Kidney epithelial cell (primary cell): ENCODE results near the gene CLEC4M. TPM values are rescaled to one million over a fixed set of nuclear protein-coding genes. Genes with fewer than 3 reads are reported as not detected.

Experiments
- DNase-seq: peaks from one replicate; pipeline ENCODE4 v3.0.0-alpha.2; 2010; ENCODE audit warnings: low read depth
- H3K27me3 ChIP-seq: 2 replicates; pipeline ENCODE4 v1.6.0; 2011; ENCODE audit warnings: low read length; ENCODE audit not compliant: control insufficient read depth, insufficient read depth
- H3K36me3 ChIP-seq: 2 replicates; pipeline ENCODE4 v1.5.1; 2011; ENCODE audit warnings: low read length; ENCODE audit not compliant: control insufficient read depth, insufficient read depth
- H3K4me3 ChIP-seq: 2 replicates; pipeline ENCODE4 v1.5.1; 2011; ENCODE audit warnings: low read depth, mild to moderate bottlenecking, control low read depth, low read length
- CTCF ChIP-seq: IDR thresholded peaks from 2 replicates; pipeline ENCODE4 v1.5.1; 2011; ENCODE audit warnings: mild to moderate bottlenecking, moderate library complexity, low read length, control low read depth, inconsistent platforms; ENCODE audit not compliant: insufficient read depth, poor library complexity, severe bottlenecking
- total RNA-seq: library from RNA; depleted of rRNA; stranded (reverse); fragments of >200 nt; gene quantifications from 2 replicates; pipeline ENCODE4 v1.2.3, GENCODE V29; 2015

Gene CLEC4M
- total RNA-seq, 1 donor from 2014 or later = not detected

DNA sequence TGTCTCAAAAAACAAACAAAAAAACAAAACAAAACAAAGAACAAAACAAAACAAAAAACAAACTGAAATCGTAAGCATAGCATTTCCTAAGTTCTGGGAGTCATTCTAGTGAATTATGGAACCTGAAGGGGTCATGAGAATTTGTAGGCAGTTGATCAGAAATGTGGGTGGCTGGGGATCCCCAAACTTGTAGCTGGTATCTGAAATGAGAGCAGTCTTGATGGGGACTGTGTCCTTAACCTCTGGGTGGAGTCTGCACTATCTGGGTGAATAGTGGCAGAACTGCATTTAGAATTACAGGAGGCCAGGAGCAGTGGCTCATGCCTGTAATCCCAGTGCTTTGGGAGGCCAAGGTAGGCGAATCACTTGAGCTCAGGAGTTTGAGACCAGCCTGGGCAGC is 37.3 kb upstream of the CLEC4M start:
- no peak for TF ChIP-seq CTCF

DNA sequence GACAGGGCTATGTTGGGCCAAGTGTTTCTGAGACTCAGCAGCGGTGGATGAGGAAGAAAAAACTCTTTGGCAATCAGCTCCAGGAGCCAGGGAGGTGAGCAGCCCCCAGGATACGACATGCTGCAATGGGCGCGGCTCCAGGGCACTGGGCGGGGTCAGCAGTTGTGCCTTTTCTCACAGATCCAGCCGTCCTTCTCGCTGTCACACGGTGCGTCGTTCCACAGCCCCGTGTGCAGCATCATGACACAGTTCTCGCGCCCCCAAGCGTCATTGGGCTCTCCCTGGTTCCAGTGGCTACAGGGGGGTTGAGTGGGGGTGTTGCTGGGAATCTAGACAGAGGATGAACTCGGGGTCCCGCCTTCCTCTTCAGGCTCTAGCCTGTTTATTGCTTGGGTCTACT is 33.8 kb upstream of the CLEC4M start:
- Histone ChIP-seq H3K36me3 (no peaks in the 10 kb centered on the region), H3K27me3 (peaks cover 39% of the 10 kb centered on the region), H3K4me3 (no peak overlapping the region)
- TF ChIP-seq CTCF = no peak
- no peak for DNase-seq

More for the DNA sequence above, 37.3 kb upstream of the CLEC4M start:
- H3K27me3 ChIP-seq = peaks cover 22% of the 10 kb centered on the region
- H3K36me3 ChIP-seq = no peaks in the 10 kb centered on the region
- no peak overlapping the region for H3K4me3 ChIP-seq
- no peak for DNase-seq

GRCh38 chr19:7729831-7730285 is 33.2 kb upstream of the CLEC4M start:
- no peak for TF ChIP-seq CTCF
- Histone ChIP-seq H3K4me3 (no peak overlapping the region), H3K36me3 (no peaks in the 10 kb centered on the region), H3K27me3 (peaks cover 41% of the 10 kb centered on the region)
- DNase-seq = no peak

- H3K36me3 ChIP-seq = no peaks in the 10 kb centered on the region
- TF ChIP-seq CTCF = no peak
- no peak for DNase-seq
- H3K4me3 ChIP-seq = no peak overlapping the region
- peaks cover 43% of the 10 kb centered on the region for H3K27me3 ChIP-seq
Observed at GRCh38 chr19:7730286-7731217, 32.5 kb upstream of the CLEC4M start.

DNA sequence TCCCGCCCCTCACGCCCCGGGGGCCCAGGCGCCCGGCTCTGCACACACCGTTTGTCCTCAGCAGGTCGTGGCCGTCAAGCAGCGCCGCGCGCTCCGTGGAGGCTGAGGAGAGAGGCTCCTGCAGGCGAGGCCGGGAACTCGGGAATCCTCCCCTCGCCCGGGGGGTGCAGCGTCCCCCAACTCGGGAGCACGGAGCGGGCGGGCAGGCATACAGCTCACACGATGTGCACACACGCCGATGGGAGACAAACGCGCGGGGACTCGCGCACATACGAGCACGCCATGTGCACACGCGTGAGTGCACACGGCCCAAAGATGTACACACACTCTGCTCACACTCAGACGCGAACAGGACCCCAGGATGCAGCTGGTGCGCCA is 31.8 kb upstream of the CLEC4M start:
- no peak for TF ChIP-seq CTCF
- H3K4me3 ChIP-seq = no peak overlapping the region
- peaks cover 45% of the 10 kb centered on the region for H3K27me3 ChIP-seq
- no peak for DNase-seq
- no peaks in the 10 kb centered on the region for H3K36me3 ChIP-seq
